Right lobe of liver (tissue), 6 donors: ENCODE results near the gene NEURL1. TPM values are rescaled to one million over a fixed set of nuclear protein-coding genes. Genes with fewer than 3 reads are reported as not detected.
A peak's percentile ranks its signal among the peaks of the same experiment; 100 is the strongest.
"Not testable (repeated sequence)": the region's sequence is repeated elsewhere in the genome, so short reads cannot be mapped to it uniquely, and the experiment has no call there.

Experiments used
- ATAC-seq, 4 donors: fragments of 200-7000 bp; cut with Tn5 transposase; one replicate each; pipeline ENCODE4 v1.9.1; 2020; ENCODE audit warnings: mild to moderate bottlenecking in 4 of 4, moderate library complexity in 4 of 4
- DNase-seq, 3 donors: peaks; one replicate each; pipeline ENCODE4 v3.0.0-alpha.2; 2020
- H3K27ac ChIP-seq, 3 donors: fragments of 200-600 bp; one replicate each; pipeline ENCODE4 v1.8.0; 2022
- H3K27me3 ChIP-seq, 2 donors: fragments of 200-600 bp; one replicate each; pipeline ENCODE4 v1.8.0; 2022
- H3K36me3 ChIP-seq, 4 donors: fragments of 200-600 bp; sonication (generic) in 1 of 4; one replicate each; pipeline versions ENCODE4 v1.5.1 to v1.8.0; 2017 to 2022; ENCODE audit warnings: control low read depth in 1 of 4
- H3K4me1 ChIP-seq, 4 donors: fragments of 200-600 bp; sonication (generic) in 1 of 4; one replicate each; pipeline versions ENCODE4 v1.5.1 to v1.8.0; 2017 to 2022; ENCODE audit warnings: control low read depth in 1 of 4
- H3K4me3 ChIP-seq, 3 donors: fragments of 200-600 bp; one replicate each; pipeline ENCODE4 v1.8.0; 2022
- H3K9me3 ChIP-seq, 4 donors: fragments of 200-600 bp; sonication (generic) in 1 of 4; one replicate each; pipeline versions ENCODE4 v1.5.1 to v1.8.0; 2017 to 2022; ENCODE audit warnings: control low read depth in 1 of 4
- POLR2A ChIP-seq: fragments of 450-650 bp; IDR thresholded peaks from one replicate; pipeline ENCODE4 v1.6.1; 2017; ENCODE audit warnings: antibody characterized with exemption, mild to moderate bottlenecking
- WGBS: methylation state at CpG from one replicate; pipeline ENCODE4 v1.1.6; 2018; ENCODE audit warnings: low coverage, low lambda C conversion rate; ENCODE audit not compliant: insufficient coverage; ENCODE audit errors: missing lambda C conversion rate; 5-methylcytosine and 5-hydroxymethylcytosine counted together
- intact Hi-C, 2 donors: fragments of 100-400 bp; cut with DNase I; formaldehyde crosslinking; loops; one replicate each; pipeline versions ENCODE4 v1.11.2 to v1.14.1; 2022
- total RNA-seq, 6 experiments: library from RNA; depleted of rRNA in 2 of 6; stranded (reverse); fragments of >200 nt in 2 of 6; fragmentation: NEBNext Ultra II Directional in 3 of 6; extraction: Animal tissue kit (Norgen Biotek cat#: 25700) in 3 of 6; gene quantifications; one replicate each; pipeline versions ENCODE4 v1.1.0 to v1.2.4, GENCODE V29; 2016 to 2023
- TF ChIP-seq, protein P1 (sequence below), 4 donors: fragments of 200-600 bp in 3 of 4; fragments of 450-650 bp in 1 of 4; IDR thresholded peaks; one replicate each; pipeline versions ENCODE4 v1.5.1 to v1.8.0; 2016 to 2022; ENCODE audit warnings: antibody characterized with exemption in 4 of 4, mild to moderate bottlenecking in 2 of 4
- donor health status: DM: no; HTN: yes; CAD: no.
- donor health status: DM: no; HTN: no; CAD: no.
- donor health status: DM: no; HTN: no; CAD: no.
- donor health status: DM: no; HTN: yes; CAD: no.
- donor health status: DM: no; HTN: yes; CAD: no.

Gene NEURL1
- total RNA-seq, 6 experiments from 2014 or later, result 0.10 to 1.6 (median 0.83) TPM; not detected in 1

DNA sequence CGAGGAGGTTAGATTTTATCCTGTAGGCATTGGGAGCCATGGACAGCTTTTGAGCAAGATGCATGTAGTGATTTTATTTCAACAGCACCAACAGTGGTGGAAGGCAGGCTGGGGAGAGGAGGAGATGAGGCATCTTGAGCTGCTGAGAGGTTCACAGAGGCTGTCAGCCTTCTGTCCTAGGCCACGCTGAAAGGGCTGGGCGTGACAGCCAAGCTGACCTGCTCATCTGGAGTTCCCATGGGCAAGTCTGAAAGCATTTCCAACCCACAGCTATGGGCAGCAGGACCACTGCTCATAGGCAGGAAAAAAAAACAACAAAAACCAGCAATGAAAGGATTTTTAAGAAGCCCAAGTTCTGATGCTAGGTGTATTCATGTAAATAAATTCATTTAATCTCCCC lies 7.7 kb downstream of the NEURL1 start:
- intact Hi-C loops, result no loop called here
- H3K4me1 ChIP-seq, result no peaks in the 10 kb centered on the region
- TF ChIP-seq, protein P1, sequence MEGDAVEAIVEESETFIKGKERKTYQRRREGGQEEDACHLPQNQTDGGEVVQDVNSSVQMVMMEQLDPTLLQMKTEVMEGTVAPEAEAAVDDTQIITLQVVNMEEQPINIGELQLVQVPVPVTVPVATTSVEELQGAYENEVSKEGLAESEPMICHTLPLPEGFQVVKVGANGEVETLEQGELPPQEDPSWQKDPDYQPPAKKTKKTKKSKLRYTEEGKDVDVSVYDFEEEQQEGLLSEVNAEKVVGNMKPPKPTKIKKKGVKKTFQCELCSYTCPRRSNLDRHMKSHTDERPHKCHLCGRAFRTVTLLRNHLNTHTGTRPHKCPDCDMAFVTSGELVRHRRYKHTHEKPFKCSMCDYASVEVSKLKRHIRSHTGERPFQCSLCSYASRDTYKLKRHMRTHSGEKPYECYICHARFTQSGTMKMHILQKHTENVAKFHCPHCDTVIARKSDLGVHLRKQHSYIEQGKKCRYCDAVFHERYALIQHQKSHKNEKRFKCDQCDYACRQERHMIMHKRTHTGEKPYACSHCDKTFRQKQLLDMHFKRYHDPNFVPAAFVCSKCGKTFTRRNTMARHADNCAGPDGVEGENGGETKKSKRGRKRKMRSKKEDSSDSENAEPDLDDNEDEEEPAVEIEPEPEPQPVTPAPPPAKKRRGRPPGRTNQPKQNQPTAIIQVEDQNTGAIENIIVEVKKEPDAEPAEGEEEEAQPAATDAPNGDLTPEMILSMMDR (IDR thresholded peaks at IDR 0.05), result no peak
- TF ChIP-seq POLR2A, result no peak
- H3K36me3 ChIP-seq, result no peaks in the 10 kb centered on the region
- ATAC-seq (no peak), DNase-seq (no peak)
- no peaks in the 10 kb centered on the region for H3K9me3 ChIP-seq
- no peak overlapping the region for H3K4me3 ChIP-seq
- no peak overlapping the region for H3K27ac ChIP-seq
- no peaks in the 10 kb centered on the region for H3K27me3 ChIP-seq
- WGBS, result 89% methylated on average over 3 of the region's 3 CpGs

DNA sequence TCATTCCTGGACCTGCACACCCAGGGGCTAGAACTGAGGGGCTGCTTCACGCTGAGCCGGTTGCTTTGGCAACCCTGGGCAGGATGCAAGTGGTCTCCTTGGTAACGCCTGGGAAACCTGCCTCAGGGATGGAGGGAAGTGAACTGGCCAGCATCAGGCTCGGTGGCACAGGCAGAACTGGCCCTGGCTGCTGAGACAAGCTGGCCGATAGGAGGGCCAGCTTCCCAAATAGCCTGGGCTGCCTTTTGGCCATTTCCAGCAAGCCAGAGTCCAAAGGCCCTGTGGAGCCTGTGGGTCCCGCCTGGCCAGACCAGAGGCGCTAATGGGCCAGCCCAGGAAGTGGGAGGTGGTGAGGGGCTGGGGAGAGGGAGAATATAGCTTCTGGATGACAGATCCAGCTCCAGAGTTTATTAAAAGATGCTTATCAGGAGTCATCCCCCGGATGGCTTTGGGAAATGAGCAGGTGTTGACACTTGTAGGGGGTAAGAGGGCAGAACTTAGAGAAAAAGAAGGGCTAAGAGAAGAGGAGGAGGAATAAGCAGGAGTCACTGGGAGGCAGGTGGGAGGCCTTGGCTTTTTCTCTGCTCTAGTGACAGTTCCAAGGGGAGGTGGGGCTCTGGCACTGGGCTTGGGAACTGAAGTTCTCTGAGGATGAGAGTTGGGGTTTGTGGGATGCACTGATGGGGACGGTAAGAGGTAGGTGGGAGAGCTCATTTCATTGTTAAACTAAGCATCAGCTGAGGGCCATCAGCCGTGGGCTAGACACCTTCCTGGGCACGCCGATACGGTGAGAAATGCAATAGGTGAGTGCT lies 9.6 kb downstream of the NEURL1 start:
- ATAC-seq (no peak), DNase-seq (no peak)
- Histone ChIP-seq H3K9me3 (no peaks in the 10 kb centered on the region), H3K27ac (no peak overlapping the region), H3K4me1 (no peaks in the 10 kb centered on the region), H3K27me3 (no peaks in the 10 kb centered on the region), H3K36me3 (no peaks in the 10 kb centered on the region), H3K4me3 (no peak overlapping the region)
- WGBS, result 79% methylated on average over 7 of the region's 13 CpGs
- no peak for TF ChIP-seq POLR2A
- TF ChIP-seq, protein P1 (IDR thresholded peaks at IDR 0.05), result no peak
- intact Hi-C loops, result no loop called here

DNA sequence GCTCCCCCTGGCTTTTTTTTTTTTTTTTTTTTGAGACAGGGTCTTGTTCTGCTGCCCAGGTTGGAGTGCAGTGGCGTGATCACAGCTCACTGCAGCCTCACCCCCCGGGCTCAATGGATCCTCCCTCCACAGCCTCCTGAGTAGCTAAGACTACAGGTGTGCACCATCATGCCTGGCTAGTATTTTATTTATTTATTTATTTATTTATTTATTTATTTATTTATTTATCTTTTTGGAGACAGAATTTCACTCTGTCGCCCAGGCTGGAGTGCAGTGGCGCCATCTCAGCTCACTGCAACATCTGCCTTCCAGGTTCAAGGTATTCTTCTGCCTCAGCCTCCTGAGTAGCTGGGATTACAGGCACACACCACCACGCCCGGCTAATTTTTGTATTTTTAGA lies 10.3 kb downstream of the NEURL1 start:
- H3K27me3 ChIP-seq, DNase-seq, H3K27ac ChIP-seq, H3K9me3 ChIP-seq, H3K36me3 ChIP-seq, ATAC-seq, intact Hi-C loops, H3K4me3 ChIP-seq, H3K4me1 ChIP-seq: not testable (repeated sequence)
- WGBS, result 89% methylated on average over 5 of the region's 6 CpGs

DNA sequence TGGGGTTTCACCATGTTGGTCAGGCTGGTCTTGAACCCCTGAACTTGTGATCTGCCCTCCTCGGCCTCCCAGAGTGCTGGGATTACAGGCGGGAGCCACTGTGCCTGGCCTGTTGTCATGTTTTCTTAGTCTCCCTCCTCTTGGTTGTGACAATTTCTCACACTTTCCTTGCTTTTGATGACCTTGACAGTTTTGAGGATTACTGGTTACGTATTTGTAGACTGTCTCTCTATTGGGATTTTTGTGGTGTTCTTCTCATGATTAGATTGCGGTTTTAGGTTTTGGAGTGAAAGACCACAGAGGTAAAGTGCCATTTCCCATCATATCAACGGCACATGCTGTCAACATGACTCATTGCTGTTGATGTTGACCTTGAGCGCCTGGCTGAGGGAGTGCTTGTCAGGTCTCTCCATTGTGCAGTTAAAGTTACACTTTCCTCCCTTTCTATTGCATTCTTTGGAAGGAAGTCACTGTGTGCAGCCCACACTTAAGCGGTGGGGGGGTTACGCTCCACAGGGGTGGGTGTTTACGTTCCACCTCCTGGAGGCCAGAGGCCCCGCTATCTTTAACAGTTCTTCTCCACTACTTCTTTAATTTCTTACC lies 10.8 kb downstream of the NEURL1 start:
- Histone ChIP-seq H3K27me3 (no peaks in the 10 kb centered on the region), H3K4me3 (no peak overlapping the region), H3K4me1 (no peaks in the 10 kb centered on the region), H3K27ac (no peak overlapping the region), H3K9me3 (no peaks in the 10 kb centered on the region), H3K36me3 (no peaks in the 10 kb centered on the region)
- intact Hi-C loops, result no loop called here
- no peak for DNase-seq
- WGBS, result 47% methylated on average over 9 of the region's 10 CpGs
- peak in 1 of 4 donors; percentile 74 for ATAC-seq
- TF ChIP-seq, protein P1 (IDR thresholded peaks at IDR 0.05), result no peak
- no peak for TF ChIP-seq POLR2A

DNA sequence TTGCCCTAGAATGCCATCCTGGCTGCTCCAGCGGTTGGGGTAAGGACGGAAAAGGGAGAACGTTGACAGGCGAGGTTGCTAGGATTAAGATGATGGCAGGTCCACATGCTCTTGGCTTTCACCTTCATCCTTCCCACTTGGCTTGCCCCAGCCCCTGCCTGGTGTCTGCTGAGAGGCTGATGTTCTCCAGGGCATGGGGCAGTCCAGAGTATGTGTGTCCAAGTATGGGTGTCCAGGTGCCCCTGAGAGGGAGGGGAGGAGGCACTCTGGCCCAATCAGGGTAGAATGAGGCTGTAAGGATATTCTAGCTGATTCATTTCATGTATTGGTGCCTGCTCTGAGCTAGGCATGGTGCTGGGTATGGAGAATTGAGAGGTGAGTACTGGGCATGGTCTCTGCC lies 12.6 kb downstream of the NEURL1 start:
- no peaks in the 10 kb centered on the region for H3K36me3 ChIP-seq
- H3K4me3 ChIP-seq, result no peak overlapping the region
- WGBS, result 90% methylated on average over 4 of the region's 4 CpGs
- H3K4me1 ChIP-seq, result no peaks in the 10 kb centered on the region
- DNase-seq (no peak), ATAC-seq (no peak)
- no peaks in the 10 kb centered on the region for H3K27me3 ChIP-seq
- TF ChIP-seq POLR2A, result no peak
- TF ChIP-seq, protein P1 (IDR thresholded peaks at IDR 0.05), result no peak
- no peaks in the 10 kb centered on the region for H3K9me3 ChIP-seq
- intact Hi-C loops, result no loop called here
- no peak overlapping the region for H3K27ac ChIP-seq
